ENCODE results near the gene BAG5.
A peak's percentile ranks its signal among the peaks of the same experiment; 100 is the strongest.
"Not testable (repeated sequence)": the region's sequence is repeated elsewhere in the genome, so short reads cannot be mapped to it uniquely, and the experiment has no call there.

Gene BAG5

GRCh38 chr14:103522649-103523574, 39.5 kb downstream of the BAG5 start, which contains the start of gene CKB:
CKB (minus strand) TSS chr14:103522830; CDS start chr14:103522493, 337 bp downstream.
- peak; percentile 84 for DNase-seq (ENCODE audit: low spot score)

- DNase-seq (ENCODE audit: low spot score): no peak
Observed at GRCh38 chr14:103521951-103522563, 40.4 kb downstream of the BAG5 start.

DNA sequence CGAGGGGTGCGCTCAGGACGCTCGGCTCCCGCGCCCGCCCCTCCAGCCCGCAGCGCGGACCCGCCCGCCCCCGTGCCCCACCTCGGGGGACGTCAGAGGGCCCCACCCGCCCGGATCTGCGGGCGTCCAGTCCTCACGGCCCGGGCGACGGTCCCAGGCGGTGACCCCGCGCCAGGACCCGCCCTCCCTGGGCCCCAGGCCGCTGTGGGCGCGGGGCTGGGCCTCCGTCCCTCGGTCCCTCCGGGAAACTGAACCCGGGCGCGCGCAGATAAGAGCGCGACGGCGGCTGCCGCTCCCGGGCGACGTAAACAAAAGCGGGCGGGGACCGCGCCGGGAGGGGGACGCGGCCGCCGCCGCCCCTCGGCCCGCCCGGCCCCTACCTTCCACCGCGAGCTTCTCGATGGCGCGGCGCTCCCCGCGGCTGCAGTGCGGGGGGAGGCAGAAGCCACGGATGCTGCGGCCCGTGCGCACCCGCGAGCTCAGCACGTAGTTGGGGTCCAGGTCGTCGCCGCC, 41.0 kb downstream of the BAG5 start:
- peak; percentile 65 for DNase-seq (ENCODE audit: low spot score)

- peak; percentile 83 for DNase-seq (ENCODE audit: low spot score)
Observed at GRCh38 chr14:103520657-103521437, 41.6 kb downstream of the BAG5 start.

GRCh38 chr14:103520269-103520656, 42.2 kb downstream of the BAG5 start:
- no peak for DNase-seq (ENCODE audit: low spot score)

DNA sequence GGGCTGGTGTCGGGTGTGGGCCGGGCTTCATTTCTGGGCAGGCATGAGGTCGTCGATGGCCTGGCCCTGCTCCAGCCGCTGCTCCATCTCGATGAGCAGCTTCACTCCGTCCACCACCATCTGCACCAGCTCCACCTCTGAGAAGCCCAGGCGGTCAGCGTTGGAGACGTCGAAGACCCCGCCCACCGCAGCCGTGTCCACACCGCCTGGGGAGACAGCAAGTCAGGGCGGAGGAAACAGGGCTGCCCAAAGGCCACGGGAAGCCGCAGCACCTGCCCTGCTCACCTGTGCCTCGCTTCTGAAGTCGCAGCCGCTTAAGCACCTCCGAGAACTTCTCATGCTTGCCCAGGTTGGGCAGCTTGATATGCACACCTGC, 42.6 kb downstream of the BAG5 start:
- DNase-seq (ENCODE audit: low spot score): no peak

DNA sequence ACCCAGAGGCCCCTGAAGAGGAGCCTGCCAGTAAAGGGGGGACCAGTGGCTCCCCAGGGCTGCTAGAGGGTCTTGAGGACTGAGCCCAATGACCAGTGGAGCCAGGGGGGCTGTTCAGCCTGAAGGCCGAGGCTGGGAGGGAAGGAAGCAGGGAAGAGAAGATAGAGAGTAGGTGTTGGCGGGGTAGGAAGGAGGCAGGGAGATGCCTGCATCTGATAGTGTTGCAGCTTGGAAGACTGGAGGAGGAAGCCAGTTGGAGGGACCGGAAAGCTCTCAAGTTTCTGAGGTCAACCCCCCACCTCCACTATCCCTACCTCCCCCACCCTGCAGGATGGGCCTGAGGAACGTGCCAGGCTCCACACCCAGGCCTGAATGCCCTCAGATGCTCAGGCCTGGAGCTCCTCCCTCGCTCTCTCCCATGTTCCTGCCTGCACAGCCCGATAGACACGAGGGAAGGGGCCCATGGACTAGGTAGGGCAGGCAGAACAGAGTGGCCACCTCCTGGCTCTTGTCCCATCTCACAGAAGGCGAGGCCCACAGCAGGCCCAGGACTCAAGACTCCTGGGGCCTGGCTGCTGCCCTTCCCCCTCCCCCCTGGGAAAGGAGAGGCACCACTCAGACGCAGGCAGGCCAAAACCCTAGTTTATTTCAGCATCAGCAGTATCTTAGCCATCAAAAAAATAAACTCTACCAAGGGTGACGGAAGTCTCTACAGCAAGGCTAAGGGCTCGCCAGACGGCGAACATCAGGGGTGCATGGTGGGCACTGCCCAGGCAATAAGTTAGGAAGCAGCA, 43.2 kb downstream of the BAG5 start:
- no peak for DNase-seq (ENCODE audit: low spot score)

GRCh38 chr14:103518422-103519042, 43.9 kb downstream of the BAG5 start:
- peak; percentile 69 for DNase-seq (ENCODE audit: low spot score)

GRCh38 chr14:103517721-103518421, 44.6 kb downstream of the BAG5 start:
- no peak for DNase-seq (ENCODE audit: low spot score)

- DNase-seq (ENCODE audit: low spot score): no peak
Observed at GRCh38 chr14:103517174-103517566, 45.3 kb downstream of the BAG5 start.

DNA sequence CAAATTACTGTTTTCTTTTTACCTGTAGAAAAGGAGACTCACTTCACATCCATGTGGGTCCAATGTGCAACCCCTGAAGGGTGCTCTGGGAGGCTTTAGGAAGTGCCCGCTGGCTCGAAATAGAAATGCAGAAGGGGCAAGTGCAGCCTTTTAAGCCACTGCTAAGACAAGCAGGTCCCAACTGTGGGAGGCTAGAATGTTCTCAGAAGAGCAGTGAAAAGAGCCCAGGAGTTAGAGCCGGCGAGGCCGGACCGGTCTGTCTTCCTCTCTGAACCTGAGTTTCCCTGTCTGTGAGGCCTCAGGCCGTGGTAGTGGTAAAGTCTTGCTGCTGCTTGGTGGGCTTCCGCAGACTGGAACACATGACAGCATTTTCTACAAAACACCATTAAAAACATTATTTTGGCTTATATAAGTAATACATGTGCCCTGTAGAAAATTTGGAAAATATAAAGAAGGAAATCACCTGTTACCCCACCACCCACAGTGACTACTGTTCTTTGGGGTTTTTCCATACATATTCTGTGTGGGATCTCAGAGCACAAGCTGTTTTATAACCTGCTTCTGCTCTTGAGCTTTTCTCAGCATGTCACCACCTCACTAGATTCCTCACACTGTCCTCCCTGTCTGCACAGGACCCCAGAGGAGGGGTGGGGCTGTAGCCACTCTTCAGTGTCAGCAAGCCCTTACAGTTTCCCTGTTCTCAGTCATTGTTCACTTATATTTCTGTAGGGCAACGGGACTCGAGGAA, 45.9 kb downstream of the BAG5 start:
- DNase-seq (ENCODE audit: low spot score): peak; percentile 70

- no peak for DNase-seq (ENCODE audit: low spot score)
Observed at GRCh38 chr14:103514596-103515421, 47.6 kb downstream of the BAG5 start.

DNA sequence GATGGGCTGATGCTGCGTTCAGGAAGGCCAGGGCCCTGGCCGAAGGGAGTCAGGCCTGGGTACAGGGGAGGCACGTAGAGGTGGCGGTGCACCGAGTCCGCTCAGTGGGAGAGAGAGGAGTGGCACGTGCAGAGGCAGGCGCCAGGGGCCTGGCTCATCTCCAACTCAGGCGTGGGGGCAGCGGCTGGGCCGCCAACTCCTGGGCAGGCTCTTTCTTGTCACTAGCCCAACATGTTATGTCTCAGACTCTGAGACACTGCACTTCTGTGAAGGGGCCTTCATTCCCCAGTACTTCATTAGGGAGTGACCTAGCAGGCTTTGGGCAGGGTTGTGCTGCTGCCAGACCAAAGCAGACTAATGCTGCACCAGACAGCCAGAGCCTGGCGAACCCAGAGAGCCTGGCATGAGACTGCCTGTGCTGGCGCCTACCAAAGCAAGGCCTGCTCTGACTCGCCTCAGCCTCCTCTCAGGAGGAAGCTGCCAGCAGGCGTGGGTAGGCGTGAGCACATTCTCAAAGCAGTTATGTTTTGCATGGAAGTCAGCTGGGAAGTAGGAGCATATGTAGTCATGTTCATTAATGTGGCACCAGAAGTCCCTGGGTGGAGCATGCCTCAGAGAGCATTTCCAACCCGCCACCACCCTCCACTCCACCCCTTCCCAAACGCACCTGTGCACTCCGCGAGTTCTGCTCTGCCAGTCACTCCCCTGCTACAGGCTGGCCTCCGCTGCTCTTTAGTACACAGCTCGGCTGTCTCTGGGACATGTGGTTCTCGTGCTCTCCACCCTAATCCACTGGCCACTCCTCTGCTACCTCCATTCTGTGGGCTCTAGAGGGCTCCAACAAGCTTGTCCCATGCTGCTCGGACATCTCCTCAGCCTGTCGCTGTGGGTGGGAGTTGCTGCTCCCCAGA, 49.5 kb downstream of the BAG5 start:
- peak; percentile 87 for DNase-seq (ENCODE audit: low spot score)

DNA sequence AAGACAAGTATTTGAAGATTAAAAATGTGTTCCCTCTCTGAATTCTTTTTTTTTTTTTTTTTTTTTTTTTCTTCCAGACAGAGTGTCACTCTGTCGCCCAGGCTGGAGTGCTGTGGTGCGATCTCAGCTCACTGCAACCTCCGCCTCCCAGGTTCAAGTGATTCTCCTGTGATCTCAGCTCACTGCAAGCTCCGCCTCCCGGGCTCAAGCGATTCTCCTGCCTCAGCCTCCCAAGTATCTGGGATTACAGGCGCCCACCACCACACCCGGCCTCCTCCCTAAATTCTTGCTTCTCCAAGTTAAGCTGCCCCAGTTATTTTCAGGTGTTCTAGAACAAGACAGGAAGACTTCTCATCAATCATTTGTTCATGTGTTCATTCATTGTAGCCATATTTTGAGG, 50.3 kb downstream of the BAG5 start:
- not testable (repeated sequence) for DNase-seq (ENCODE audit: low spot score)

DNA sequence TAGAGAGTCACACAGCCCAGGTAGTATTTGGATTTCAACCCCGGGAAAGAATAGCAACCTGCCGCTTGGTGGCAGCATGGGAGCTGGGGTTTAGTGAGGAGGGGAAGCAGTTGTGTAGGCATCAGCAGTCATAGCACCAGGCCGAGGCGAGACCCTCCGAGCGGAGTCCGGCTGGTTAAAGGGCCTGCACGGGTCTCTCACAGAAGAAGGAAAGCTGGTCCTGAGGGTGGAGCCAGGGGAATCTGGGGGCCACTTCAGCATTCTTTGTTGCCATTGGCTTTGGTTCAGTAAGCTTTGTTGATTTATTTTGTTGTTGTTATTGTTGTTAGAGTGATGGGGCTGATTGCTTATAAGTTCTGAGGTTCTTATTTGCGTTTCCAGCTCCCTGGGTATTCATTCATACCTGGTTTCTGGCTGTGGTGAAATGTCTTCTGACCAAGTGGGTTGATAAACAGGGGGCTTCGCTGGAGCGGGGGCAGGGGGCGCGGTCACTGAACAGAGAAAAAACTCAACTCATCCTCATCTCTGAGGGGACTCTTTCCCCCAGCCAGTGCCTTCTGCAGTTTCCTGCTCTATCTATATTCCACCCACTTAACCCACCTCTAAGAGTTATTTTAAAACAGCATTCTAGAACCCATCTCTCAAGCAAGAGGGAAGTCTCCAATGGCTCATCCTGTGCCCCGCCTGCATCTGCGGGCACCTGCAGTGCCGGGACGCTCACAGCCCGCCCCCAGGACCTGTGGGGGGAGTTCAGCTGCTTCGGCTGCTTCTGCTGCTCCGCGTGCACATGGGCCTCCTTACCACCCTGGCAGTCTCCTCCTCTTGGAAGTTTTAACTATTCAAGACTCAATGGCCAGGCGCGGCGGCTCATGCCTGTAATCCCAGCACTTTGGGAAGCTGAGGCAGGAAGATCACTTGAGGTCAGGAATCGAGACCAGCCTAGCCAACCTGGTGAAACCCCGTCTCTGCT, 51.4 kb downstream of the BAG5 start:
- DNase-seq (ENCODE audit: low spot score): peak; percentile 72
